ENCODE data around the gene HECTD2.

- TF ChIP-seq ARNT (IDR thresholded peaks at IDR 0.05) (no peak), SP1 (IDR thresholded peaks at IDR 0.05) (no peak), ELF4 (IDR thresholded peaks at IDR 0.05) (no peak)
These were observed 41.9 kb downstream of the HECTD2 start for GRCh38 chr10:91452063-91452462.
